Stimulated activated CD4-positive, alpha-beta T cell treated with anti-CD3 and anti-CD28 coated beads, Interleukin-1b, Interleukin-23, amount 100 ng/mL, for 1 hour (primary cell): Measurements from ENCODE around the gene NAALADL2.
"Not testable (repeated sequence)": the region's sequence is repeated elsewhere in the genome, so short reads cannot be mapped to it uniquely, and the experiment has no call there.

Source experiments
- DNase-seq, 2 donors: peaks; one replicate each; pipeline ENCODE4 v3.0.0-alpha.2; 2020; ENCODE audit warnings: low read depth in 2 of 2

The NAALADL2 gene

GRCh38 chr3:175070946-175071345, 211.8 kb downstream of the NAALADL2 start:
- no peak for DNase-seq

- no peak for DNase-seq
Observed at GRCh38 chr3:175073219-175073905, 214.2 kb downstream of the NAALADL2 start.

GRCh38 chr3:175075269-175075668, 216.1 kb downstream of the NAALADL2 start:
- DNase-seq, result no peak

GRCh38 chr3:175077216-175077615, 218.1 kb downstream of the NAALADL2 start:
- DNase-seq, result no peak

- no peak for DNase-seq
Observed at GRCh38 chr3:175082631-175083030, 223.5 kb downstream of the NAALADL2 start.

- not testable (repeated sequence) for DNase-seq
Observed at GRCh38 chr3:175087128-175087527, 228.0 kb downstream of the NAALADL2 start.

- DNase-seq, result no peak
Observed at GRCh38 chr3:175088766-175089380, 229.7 kb downstream of the NAALADL2 start.

- no peak for DNase-seq
Observed at GRCh38 chr3:175091426-175092114, 232.4 kb downstream of the NAALADL2 start.

- no peak for DNase-seq
Observed at GRCh38 chr3:175093748-175094147, 234.6 kb downstream of the NAALADL2 start.

GRCh38 chr3:175094344-175094743, 235.2 kb downstream of the NAALADL2 start:
- DNase-seq, result no peak

- no peak for DNase-seq
Observed at GRCh38 chr3:175098644-175099043, 239.5 kb downstream of the NAALADL2 start.

- DNase-seq, result no peak
Observed at GRCh38 chr3:175102161-175102560, 243.0 kb downstream of the NAALADL2 start.

GRCh38 chr3:175103298-175103697, 244.2 kb downstream of the NAALADL2 start:
- DNase-seq, result no peak

GRCh38 chr3:175105066-175105465, 245.9 kb downstream of the NAALADL2 start:
- DNase-seq, result no peak

GRCh38 chr3:175107231-175107630, 248.1 kb downstream of the NAALADL2 start:
- no peak for DNase-seq

- DNase-seq, result no peak
Observed at GRCh38 chr3:175107995-175108394, 248.9 kb downstream of the NAALADL2 start.

- DNase-seq, result no peak
Observed at GRCh38 chr3:175108613-175109151, 249.5 kb downstream of the NAALADL2 start.

GRCh38 chr3:175111036-175111435, 251.9 kb downstream of the NAALADL2 start:
- DNase-seq, result no peak

GRCh38 chr3:175118382-175118941, 259.3 kb downstream of the NAALADL2 start:
- DNase-seq, result no peak

- DNase-seq, result no peak
Observed at GRCh38 chr3:175121225-175121624, 262.1 kb downstream of the NAALADL2 start.

GRCh38 chr3:175127075-175127662, 268.0 kb downstream of the NAALADL2 start:
- no peak for DNase-seq

- DNase-seq, result no peak
Observed at GRCh38 chr3:175129126-175129525, 270.0 kb downstream of the NAALADL2 start.
